Effector memory CD4-positive, alpha-beta T cell (primary cell): Measurements from ENCODE around the gene ADA.
A peak's percentile ranks its signal among the peaks of the same experiment; 100 is the strongest.
"Not testable (repeated sequence)": the region's sequence is repeated elsewhere in the genome, so short reads cannot be mapped to it uniquely, and the experiment has no call there.

Experiments used
- DNase-seq, 3 donors: peaks; one replicate each; pipeline ENCODE4 v3.0.0-alpha.2; 2020
- H3K27ac ChIP-seq: 2 replicates; pipeline ENCODE4 v1.7.0; 2013; ENCODE audit warnings: mild to moderate bottlenecking, low read length, moderate library complexity; ENCODE audit not compliant: insufficient read depth, poor library complexity, severe bottlenecking
- H3K27me3 ChIP-seq: replicated peaks from 2 replicates; pipeline ENCODE4 v1.7.0; 2013; ENCODE audit warnings: mild to moderate bottlenecking, low read length; ENCODE audit not compliant: insufficient read depth, control insufficient read depth, poor library complexity, severe bottlenecking
- H3K36me3 ChIP-seq: 2 replicates; pipeline ENCODE4 v1.7.0; 2013; ENCODE audit warnings: mild to moderate bottlenecking, low read length, moderate library complexity; ENCODE audit not compliant: control insufficient read depth, insufficient read depth
- H3K4me1 ChIP-seq: 2 replicates; pipeline ENCODE4 v1.7.0; 2013; ENCODE audit warnings: low read length, mild to moderate bottlenecking; ENCODE audit not compliant: control insufficient read depth, insufficient read depth, poor library complexity, severe bottlenecking
- H3K4me3 ChIP-seq: 2 replicates; pipeline ENCODE4 v1.7.0; 2013; ENCODE audit warnings: low read length, low read depth, mild to moderate bottlenecking; ENCODE audit not compliant: insufficient read depth, poor library complexity, severe bottlenecking
- H3K9me3 ChIP-seq: 2 replicates; pipeline ENCODE4 v1.7.0; 2013; ENCODE audit warnings: mild to moderate bottlenecking, low read length, moderate library complexity; ENCODE audit not compliant: control insufficient read depth
- total RNA-seq, 3 donors: gene quantifications; one replicate each; lab custom pipeline; 2026; lab: John Stamatoyannopoulos, UW

ADA gene
- total RNA-seq, result 40.7 to 53.5 (median 42.7) reads per million in 3 donors

GRCh38 chr20:44651684-44652423 lies at the start of gene ADA:
TSS of gene ADA (minus strand) at chr20:44651699. CDS start at chr20:44651607, 92 bp downstream.
- no peaks in the 10 kb centered on the region for H3K36me3 ChIP-seq
- H3K4me1 ChIP-seq, result peaks cover 46% of the 10 kb centered on the region
- H3K27me3 ChIP-seq, result no peaks in the 10 kb centered on the region
- H3K9me3 ChIP-seq, result no peaks in the 10 kb centered on the region
- peak in 2 of 3 donors; percentile 32 to 37 for DNase-seq
- H3K27ac ChIP-seq, result peak within 1 kb of the TSS; percentile 75
- H3K4me3 ChIP-seq, result peak within 1 kb of the TSS; percentile 92

- Histone ChIP-seq H3K27ac (no peak overlapping the region), H3K36me3 (no peaks in the 10 kb centered on the region), H3K4me1 (no peaks in the 10 kb centered on the region), H3K9me3 (no peaks in the 10 kb centered on the region), H3K27me3 (no peaks in the 10 kb centered on the region), H3K4me3 (no peak overlapping the region)
- DNase-seq, result no peak
Measured at GRCh38 chr20:44700306-44700705, 48.8 kb upstream of the ADA start.

- Histone ChIP-seq H3K4me1 (no peaks in the 10 kb centered on the region), H3K36me3 (no peaks in the 10 kb centered on the region), H3K4me3 (no peak overlapping the region), H3K9me3 (no peaks in the 10 kb centered on the region), H3K27me3 (no peaks in the 10 kb centered on the region), H3K27ac (no peak overlapping the region)
- DNase-seq, result no peak
Measured at GRCh38 chr20:44698351-44698750, 46.9 kb upstream of the ADA start.

- not testable (repeated sequence) for DNase-seq, H3K4me3 ChIP-seq, H3K36me3 ChIP-seq, H3K9me3 ChIP-seq, H3K4me1 ChIP-seq, H3K27ac ChIP-seq, H3K27me3 ChIP-seq
Measured at GRCh38 chr20:44697041-44697440, 45.5 kb upstream of the ADA start.

- H3K36me3 ChIP-seq, result no peaks in the 10 kb centered on the region
- H3K4me1 ChIP-seq, result no peaks in the 10 kb centered on the region
- no peaks in the 10 kb centered on the region for H3K9me3 ChIP-seq
- no peak overlapping the region for H3K4me3 ChIP-seq
- H3K27ac ChIP-seq, result no peak overlapping the region
- no peak for DNase-seq
- H3K27me3 ChIP-seq, result no peaks in the 10 kb centered on the region
Measured at GRCh38 chr20:44696315-44696714, 44.8 kb upstream of the ADA start.

- H3K4me1 ChIP-seq, result no peaks in the 10 kb centered on the region
- no peaks in the 10 kb centered on the region for H3K9me3 ChIP-seq
- H3K4me3 ChIP-seq, result no peak overlapping the region
- H3K27ac ChIP-seq, result no peak overlapping the region
- no peaks in the 10 kb centered on the region for H3K36me3 ChIP-seq
- H3K27me3 ChIP-seq, result no peaks in the 10 kb centered on the region
- no peak for DNase-seq
Measured at GRCh38 chr20:44695674-44696300, 44.3 kb upstream of the ADA start.

- H3K9me3 ChIP-seq, result no peaks in the 10 kb centered on the region
- no peak overlapping the region for H3K27ac ChIP-seq
- no peaks in the 10 kb centered on the region for H3K27me3 ChIP-seq
- no peak for DNase-seq
- no peaks in the 10 kb centered on the region for H3K4me1 ChIP-seq
- no peak overlapping the region for H3K4me3 ChIP-seq
- H3K36me3 ChIP-seq, result no peaks in the 10 kb centered on the region
Measured at GRCh38 chr20:44695295-44695673, 43.8 kb upstream of the ADA start.

- H3K9me3 ChIP-seq, result no peaks in the 10 kb centered on the region
- no peaks in the 10 kb centered on the region for H3K27me3 ChIP-seq
- H3K4me1 ChIP-seq, result no peaks in the 10 kb centered on the region
- H3K4me3 ChIP-seq, result no peak overlapping the region
- DNase-seq, result no peak
- H3K36me3 ChIP-seq, result no peaks in the 10 kb centered on the region
- H3K27ac ChIP-seq, result no peak overlapping the region
Measured at GRCh38 chr20:44694159-44694558, 42.7 kb upstream of the ADA start.

- H3K9me3 ChIP-seq, result no peaks in the 10 kb centered on the region
- H3K4me3 ChIP-seq, result no peak overlapping the region
- H3K4me1 ChIP-seq, result no peaks in the 10 kb centered on the region
- no peaks in the 10 kb centered on the region for H3K27me3 ChIP-seq
- H3K36me3 ChIP-seq, result no peaks in the 10 kb centered on the region
- DNase-seq, result no peak
- H3K27ac ChIP-seq, result no peak overlapping the region
Measured at GRCh38 chr20:44693627-44694026, 42.1 kb upstream of the ADA start.

GRCh38 chr20:44692932-44693480 lies 41.5 kb upstream of the ADA start:
- no peaks in the 10 kb centered on the region for H3K4me1 ChIP-seq
- H3K27ac ChIP-seq, result no peak overlapping the region
- H3K4me3 ChIP-seq, result no peak overlapping the region
- H3K9me3 ChIP-seq, result no peaks in the 10 kb centered on the region
- H3K36me3 ChIP-seq, result no peaks in the 10 kb centered on the region
- no peaks in the 10 kb centered on the region for H3K27me3 ChIP-seq
- no peak for DNase-seq
